Colonic mucosa (tissue), 4 donors: Measurements from ENCODE around the gene CTXND1. TPM values are rescaled to one million over a fixed set of nuclear protein-coding genes. Genes with fewer than 3 reads are reported as not detected.

Source experiments
- DNase-seq: peaks from one replicate; pipeline ENCODE4 v3.0.0-alpha.2; 2020
- H3K27ac ChIP-seq: fragments of 200-600 bp; one replicate; pipeline ENCODE4 v1.8.0; 2021
- H3K27me3 ChIP-seq: fragments of 200-600 bp; one replicate; pipeline ENCODE4 v1.8.0; 2021
- H3K36me3 ChIP-seq: fragments of 200-600 bp; one replicate; pipeline ENCODE4 v1.8.0; 2021
- H3K4me1 ChIP-seq: fragments of 200-600 bp; one replicate; pipeline ENCODE4 v1.8.0; 2021; ENCODE audit warnings: mild to moderate bottlenecking
- H3K4me3 ChIP-seq: fragments of 200-600 bp; one replicate; pipeline ENCODE4 v1.8.0; 2021
- H3K9ac ChIP-seq, 2 donors: one replicate each; pipeline ENCODE4 v1.7.0; 2013; ENCODE audit warnings: control low read depth in 2 of 2, low read depth in 2 of 2, low read length in 2 of 2
- H3K9me3 ChIP-seq: fragments of 200-600 bp; one replicate; pipeline ENCODE4 v1.8.0; 2021
- intact Hi-C: fragments of 100-400 bp; cut with DNase I; formaldehyde crosslinking; loops from one replicate; pipeline ENCODE4 v1.14.1; 2022
- total RNA-seq, 2 donors: library from RNA; stranded (reverse); fragmentation: NEBNext Ultra II Directional in 1 of 2; extraction: Animal tissue kit (Norgen Biotek cat#: 25700) in 1 of 2; gene quantifications; one replicate each; pipeline ENCODE4 v1.2.1, GENCODE V29; 2021
- TF ChIP-seq, protein P1 (sequence below): fragments of 200-600 bp; IDR thresholded peaks from one replicate; pipeline ENCODE4 v1.8.0; 2022; ENCODE audit warnings: antibody characterized with exemption, mild to moderate bottlenecking
- donor health status: healthy.
- donor health status: DM: no; HTN: no; CAD: no.
- donor health status: DM: no; HTN: no; CAD: no.

CTXND1 gene
- total RNA-seq, 2 donors from 2014 or later, result 0.11 to 0.12 TPM

DNA sequence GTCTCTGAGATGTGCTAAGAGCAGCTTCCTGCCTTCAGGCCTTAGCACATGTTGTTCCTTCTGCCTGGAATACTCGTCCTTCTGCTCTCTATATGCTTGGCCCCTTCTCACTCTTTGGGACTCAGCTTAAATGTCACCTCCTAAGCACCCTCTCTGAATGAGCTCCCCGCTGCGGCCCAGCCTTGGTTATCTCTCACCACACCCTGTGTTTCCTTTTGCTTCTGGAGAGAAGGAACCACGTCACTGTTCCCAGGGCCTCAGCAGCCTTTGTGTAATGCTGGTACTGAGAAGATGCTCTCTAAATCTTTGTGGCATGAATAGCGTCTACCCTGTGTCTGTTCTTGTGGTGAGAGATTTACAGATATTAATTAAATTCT lies 97.0 kb downstream of the CTXND1 start:
- intact Hi-C loops, result loop anchor here (10.0 kb wide), 1 partner anchor 90 kb away; no protein-coding TSS in a partner anchor
- TF ChIP-seq, protein P1, sequence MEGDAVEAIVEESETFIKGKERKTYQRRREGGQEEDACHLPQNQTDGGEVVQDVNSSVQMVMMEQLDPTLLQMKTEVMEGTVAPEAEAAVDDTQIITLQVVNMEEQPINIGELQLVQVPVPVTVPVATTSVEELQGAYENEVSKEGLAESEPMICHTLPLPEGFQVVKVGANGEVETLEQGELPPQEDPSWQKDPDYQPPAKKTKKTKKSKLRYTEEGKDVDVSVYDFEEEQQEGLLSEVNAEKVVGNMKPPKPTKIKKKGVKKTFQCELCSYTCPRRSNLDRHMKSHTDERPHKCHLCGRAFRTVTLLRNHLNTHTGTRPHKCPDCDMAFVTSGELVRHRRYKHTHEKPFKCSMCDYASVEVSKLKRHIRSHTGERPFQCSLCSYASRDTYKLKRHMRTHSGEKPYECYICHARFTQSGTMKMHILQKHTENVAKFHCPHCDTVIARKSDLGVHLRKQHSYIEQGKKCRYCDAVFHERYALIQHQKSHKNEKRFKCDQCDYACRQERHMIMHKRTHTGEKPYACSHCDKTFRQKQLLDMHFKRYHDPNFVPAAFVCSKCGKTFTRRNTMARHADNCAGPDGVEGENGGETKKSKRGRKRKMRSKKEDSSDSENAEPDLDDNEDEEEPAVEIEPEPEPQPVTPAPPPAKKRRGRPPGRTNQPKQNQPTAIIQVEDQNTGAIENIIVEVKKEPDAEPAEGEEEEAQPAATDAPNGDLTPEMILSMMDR, result no peak
- no peak overlapping the region for H3K27ac ChIP-seq
- no peak overlapping the region for H3K9ac ChIP-seq
- H3K4me1 ChIP-seq, result no peaks in the 10 kb centered on the region
- DNase-seq, result no peak
- H3K9me3 ChIP-seq, result no peaks in the 10 kb centered on the region
- H3K27me3 ChIP-seq, result no peaks in the 10 kb centered on the region
- no peaks in the 10 kb centered on the region for H3K36me3 ChIP-seq
- no peak overlapping the region for H3K4me3 ChIP-seq

DNA sequence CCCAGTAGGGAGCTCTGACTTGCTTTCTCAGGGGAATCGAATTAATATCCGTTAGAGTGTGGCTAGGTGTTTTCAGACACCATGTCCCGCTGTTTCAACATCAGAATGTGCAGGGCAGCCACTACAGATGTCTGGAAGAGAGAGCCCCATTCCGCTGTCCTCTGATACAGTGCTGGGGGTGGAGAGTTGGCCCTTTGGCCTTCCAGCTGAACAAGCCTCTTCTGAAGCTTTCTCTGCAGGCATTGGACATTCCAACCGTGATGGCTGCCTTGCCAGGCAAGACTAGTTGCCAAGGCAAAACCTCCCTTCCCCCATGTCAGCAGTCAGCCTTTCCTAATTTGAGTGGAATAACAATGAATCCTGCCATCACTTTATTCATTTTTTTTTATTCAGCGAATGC lies 97.7 kb downstream of the CTXND1 start:
- DNase-seq, result no peak
- intact Hi-C loops, result loop anchor here (10.0 kb wide), 1 partner anchor 90 kb away; no protein-coding TSS in a partner anchor
- Histone ChIP-seq H3K27me3 (no peaks in the 10 kb centered on the region), H3K4me1 (no peaks in the 10 kb centered on the region), H3K9me3 (no peaks in the 10 kb centered on the region), H3K36me3 (no peaks in the 10 kb centered on the region), H3K9ac (no peak overlapping the region), H3K4me3 (no peak overlapping the region), H3K27ac (no peak overlapping the region)
- TF ChIP-seq, protein P1, result no peak

DNA sequence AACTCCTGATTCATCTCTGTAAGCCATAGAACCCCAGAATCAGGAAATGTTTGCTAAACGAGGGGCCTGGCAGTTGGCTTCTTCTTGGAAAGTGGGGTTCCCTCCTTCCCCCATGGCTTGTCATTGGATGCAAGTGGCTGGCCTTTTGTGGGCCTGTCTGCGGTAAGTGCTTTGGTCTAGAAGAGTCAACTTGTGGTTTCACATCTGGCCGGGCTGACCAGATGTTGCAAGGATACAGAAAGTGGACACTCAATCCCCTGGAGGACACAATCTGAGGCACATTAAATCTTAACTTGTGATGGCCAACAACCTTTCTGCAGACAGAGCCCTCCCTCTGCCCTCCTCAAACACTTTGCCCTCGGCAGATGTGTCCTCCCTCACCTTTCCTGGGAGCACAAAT lies 98.1 kb downstream of the CTXND1 start:
- no peaks in the 10 kb centered on the region for H3K4me1 ChIP-seq
- TF ChIP-seq, protein P1, result no peak
- no peaks in the 10 kb centered on the region for H3K9me3 ChIP-seq
- H3K9ac ChIP-seq, result peak overlapping the region in 1 of 2 donors; percentile 63
- H3K27ac ChIP-seq, result no peak overlapping the region
- H3K36me3 ChIP-seq, result no peaks in the 10 kb centered on the region
- DNase-seq, result no peak
- intact Hi-C loops, result loop anchor here (10.0 kb wide), 1 partner anchor 89 kb away; no protein-coding TSS in a partner anchor
- no peaks in the 10 kb centered on the region for H3K27me3 ChIP-seq
- no peak overlapping the region for H3K4me3 ChIP-seq

DNA sequence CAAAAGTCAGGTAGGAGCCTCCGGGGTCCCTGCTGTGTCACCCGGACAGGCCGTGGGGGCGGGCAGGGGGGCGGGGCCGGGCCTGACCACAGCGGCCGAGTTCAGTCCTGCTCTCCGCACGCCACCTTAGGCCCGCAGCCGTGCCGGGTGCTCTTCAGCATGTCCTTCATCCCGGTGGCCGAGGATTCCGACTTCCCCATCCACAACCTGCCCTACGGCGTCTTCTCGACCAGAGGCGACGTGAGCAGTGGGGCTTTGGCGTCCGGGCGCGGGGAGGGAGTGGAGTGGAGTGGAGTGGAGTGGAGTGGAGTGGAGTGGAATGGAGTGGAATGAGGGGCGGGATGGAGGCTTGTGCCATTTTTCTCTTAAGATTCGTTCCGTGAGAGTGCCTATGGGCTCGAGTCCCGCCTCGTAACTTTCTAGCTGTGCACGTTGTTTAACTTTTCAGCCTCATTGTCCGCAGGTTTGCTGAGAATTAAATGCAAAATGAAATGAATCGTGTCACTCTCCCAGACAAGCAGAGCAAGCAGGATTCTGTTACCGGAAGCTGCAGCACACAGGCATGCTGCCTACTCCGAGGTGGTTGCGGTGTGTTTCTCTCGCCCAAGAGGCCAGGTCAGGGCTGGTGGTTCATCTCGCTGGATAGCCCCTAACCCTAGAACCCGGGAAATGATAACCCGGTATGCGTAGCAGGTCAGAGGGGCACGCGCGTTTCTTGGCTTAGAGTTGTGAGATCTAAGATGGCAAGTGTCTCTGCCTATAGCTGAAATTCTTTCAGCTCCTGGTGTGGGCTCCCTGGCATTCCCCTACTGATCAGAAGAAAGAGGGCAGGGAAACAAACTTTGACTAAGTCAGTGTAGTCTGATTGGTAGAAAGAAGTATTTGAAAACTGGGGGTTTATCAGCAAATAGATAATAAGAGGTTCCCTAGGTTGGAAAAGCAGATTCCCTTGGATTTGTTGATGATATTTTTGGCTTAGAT lies 98.8 kb downstream of the CTXND1 start, which contains the start of gene FAH:
Gene FAH (plus strand): TSS at position 104 of the 981 bp plus-strand sequence. CDS start 56 bp downstream, at position 160.
- Histone ChIP-seq H3K27ac (peak within 1 kb of the TSS; percentile 60), H3K4me3 (peak within 1 kb of the TSS; percentile 59), H3K36me3 (no peaks in the 10 kb centered on the region), H3K4me1 (no peaks in the 10 kb centered on the region), H3K27me3 (no peaks in the 10 kb centered on the region), H3K9ac (peak within 1 kb of the TSS; percentile 63 to 67), H3K9me3 (no peaks in the 10 kb centered on the region)
- TF ChIP-seq, protein P1, result no peak
- DNase-seq, result peak; percentile 51
- intact Hi-C loops, result loop anchor here (10.0 kb wide), 1 partner anchor 88 kb away; no protein-coding TSS in a partner anchor

DNA sequence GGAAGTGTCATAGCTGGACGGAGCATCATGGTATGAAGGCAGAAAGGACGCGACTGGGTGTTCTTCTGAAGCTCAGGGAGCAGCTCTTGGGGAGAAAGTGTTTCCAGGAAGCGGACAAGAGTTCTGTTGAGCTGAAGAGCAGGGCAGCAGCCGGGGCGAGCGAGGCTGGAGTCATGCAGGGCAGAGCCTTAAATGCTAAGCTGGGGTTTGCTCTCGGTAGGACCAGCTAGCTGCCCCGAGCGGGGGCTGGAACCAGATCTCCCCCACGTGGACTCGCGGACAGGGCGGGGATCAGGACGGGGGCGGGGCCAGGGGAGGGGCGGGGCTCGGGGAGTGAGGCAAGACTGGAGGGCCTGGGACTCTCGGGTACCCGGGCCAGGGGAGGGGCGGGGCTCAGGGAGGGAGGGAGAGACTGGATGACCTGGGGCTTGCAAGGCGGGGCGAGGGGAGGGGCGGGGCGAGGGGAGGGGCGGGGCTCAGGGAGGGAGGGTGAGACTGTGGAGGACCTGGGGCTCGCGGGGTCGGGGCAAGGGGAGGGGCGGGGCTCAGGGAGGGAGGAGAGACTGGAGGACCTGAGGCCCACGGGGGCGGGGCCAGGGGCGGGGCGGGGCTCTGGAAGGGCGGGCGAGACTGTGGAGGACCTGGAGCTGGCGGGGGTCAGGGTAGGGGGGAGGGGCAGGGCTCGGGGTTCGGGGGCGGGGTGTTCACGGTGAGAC lies 99.7 kb downstream of the CTXND1 start:
- no peaks in the 10 kb centered on the region for H3K36me3 ChIP-seq
- intact Hi-C loops, result loop anchor here (10.0 kb wide), 1 partner anchor 88 kb away; no protein-coding TSS in a partner anchor
- no peaks in the 10 kb centered on the region for H3K4me1 ChIP-seq
- no peaks in the 10 kb centered on the region for H3K9me3 ChIP-seq
- H3K9ac ChIP-seq, result peak overlapping the region; percentile 52 to 67
- peak overlapping the region; percentile 59 for H3K4me3 ChIP-seq
- no peaks in the 10 kb centered on the region for H3K27me3 ChIP-seq
- TF ChIP-seq, protein P1, result no peak
- peak overlapping the region; percentile 60 for H3K27ac ChIP-seq
- DNase-seq, result peak; percentile 98
